GM19351 (cell line): Measurements from ENCODE around the gene TUBB2B.

Experiments used
- ATAC-seq: cut with Tn5 transposase; IDR thresholded peaks from one replicate; pipeline ENCODE4 v1.9.1; 2021; ENCODE audit warnings: mild to moderate bottlenecking, moderate library complexity; ENCODE audit not compliant: unreplicated experiment

TUBB2B gene

DNA sequence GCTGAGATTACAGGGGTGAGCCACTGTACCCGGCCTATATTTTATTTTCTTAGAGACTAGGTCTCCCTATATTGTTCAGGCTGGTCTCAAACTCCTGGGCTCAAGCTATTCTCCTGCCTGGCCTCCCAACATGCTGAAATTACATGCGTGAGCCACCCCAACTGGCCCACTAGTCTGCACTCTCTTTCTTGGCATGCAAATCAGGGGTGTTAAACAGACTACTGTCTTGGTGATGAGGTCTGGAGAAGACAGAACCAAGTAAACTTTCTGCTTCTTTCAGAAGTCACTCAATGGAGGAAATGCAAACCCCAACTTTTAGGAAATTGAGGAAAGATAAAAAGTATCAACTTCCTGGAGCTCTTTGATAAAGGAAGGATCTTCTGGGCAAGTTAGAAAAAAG is 8.0 kb upstream of the TUBB2B start:
- peak; percentile 59 for ATAC-seq

- no peak for ATAC-seq
Measured at GRCh38 chr6:3233904-3234303, 6.5 kb upstream of the TUBB2B start.

DNA sequence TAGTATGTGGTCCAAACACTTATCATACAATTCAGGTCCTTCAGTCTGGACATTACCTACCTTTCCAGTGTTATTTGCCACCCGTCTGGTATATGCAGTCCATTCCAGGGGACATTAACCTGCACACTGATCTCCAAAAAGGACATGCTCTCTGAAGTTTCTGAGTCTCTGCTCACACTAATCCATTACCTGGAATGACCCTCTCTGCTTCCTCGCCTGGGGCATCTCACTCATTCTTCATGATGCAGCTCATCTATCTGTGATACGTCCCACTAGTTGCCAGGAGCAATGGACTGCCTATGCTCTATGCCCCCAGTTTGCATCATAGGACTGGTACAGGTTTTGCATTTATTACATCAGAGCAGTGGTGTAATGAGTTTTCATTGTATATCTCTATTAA is 5.9 kb upstream of the TUBB2B start:
- ATAC-seq: no peak

DNA sequence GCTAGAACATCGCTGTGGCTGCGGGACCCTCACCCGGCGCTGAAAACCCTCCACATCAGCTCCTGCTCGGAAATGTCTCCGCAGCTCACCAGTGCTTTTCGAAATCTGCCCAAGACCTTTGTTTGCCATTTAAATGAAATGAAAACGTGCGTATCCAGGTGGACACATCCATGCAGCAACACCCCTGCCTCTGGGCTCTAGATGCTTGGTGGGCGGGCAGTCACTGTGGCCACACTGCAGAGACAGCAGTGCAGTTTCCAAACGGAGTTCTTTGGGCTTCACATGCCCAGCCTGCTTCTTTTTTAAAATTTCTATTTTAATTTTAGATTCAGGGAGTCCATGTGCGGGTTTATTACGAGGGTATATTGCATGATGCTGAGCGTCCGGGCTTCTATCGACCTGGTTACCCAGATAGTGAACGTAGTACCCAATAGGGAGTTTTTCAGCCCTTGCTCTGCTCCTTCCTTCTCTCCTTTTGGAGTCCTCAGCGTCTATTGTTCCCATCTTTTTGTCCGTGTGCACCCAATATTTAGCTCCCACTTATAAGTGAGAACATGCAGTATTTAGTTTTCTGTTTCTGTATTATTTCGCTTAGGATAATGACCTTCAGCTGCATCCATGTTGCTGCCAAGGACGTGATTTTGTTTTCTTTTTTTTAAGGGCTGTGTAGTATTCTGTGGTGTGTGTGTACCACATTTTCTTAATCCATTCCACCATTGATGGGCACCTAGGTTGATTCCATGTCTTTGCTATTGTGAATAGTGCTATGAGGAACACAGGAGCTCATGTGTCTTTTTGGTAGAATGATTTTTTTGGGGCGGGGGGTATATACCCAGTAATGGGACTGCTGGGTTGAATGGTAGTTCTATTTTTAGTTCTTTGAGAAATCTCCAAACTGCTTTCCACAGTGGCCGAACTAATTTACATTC is 4.8 kb upstream of the TUBB2B start:
- no peak for ATAC-seq

DNA sequence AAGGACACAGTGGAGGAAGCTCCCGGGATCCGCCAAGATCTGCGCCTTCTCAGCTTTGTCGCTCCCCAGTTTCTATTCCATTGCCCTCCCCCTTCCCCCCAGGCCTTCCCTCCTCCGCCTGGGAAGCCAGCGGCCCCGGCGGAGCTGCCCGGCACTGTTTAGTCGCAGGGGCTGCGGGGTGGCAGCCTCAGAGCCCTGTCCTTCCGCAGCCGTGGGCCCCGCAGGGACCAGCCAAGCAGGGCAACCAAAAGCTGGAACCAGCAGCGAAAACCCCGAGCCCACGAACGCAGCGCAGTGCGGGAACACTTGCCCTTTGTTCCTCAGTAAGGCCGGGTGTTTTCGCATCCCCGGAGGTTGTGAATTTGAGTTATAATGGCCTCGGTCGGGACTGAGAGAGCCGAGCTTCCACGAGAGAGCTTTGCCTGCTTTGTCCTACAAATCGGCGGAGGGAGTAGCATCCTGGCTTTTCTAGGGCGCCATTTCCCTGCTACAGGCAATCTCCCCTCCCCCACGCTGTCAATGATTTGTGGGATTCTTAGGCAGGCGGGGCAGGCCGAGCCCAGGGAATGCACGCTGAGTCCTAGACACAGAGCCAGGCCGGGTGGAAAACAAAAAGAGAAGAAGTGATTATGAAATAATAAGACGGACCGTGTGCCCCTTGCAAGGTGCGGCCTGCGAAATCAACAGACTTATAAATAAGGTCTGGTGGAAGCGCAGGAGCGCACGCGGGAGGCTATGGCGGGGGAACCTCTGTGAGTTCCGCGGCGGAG is 4.0 kb upstream of the TUBB2B start:
- ATAC-seq: no peak

- ATAC-seq: no peak
Measured at GRCh38 chr6:3230900-3231246, 3.4 kb upstream of the TUBB2B start.

GRCh38 chr6:3230256-3230882 is 2.9 kb upstream of the TUBB2B start:
- no peak for ATAC-seq

DNA sequence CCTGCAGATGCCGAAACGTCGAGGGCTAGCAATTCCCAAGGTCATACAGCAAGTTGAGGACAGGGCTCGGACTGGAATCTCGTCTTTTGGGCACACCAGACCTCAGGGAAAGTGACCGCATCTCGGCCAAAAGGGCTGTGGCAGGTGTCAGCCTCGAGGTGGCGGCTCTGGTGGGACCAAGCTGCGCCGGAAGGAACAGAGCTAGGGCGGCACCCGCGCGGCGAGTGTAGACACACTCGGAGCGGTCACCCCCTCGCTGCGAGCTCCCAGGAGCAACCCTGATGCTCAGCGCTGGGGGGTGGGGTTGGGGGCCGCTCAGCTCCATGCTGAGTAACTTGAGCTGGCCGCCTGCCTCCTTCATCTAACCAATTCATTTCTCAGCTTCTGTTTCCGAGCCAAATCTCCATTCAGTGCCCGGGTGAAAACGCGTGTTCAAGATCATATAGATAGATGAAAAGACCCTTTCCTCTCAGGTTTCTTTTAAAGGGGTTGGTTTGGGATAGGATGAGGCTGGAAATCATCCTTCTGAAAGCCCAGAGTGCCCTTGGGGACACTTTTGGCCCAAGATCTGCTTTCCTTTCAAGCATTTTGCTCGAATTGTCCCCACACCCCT is 2.2 kb upstream of the TUBB2B start:
- no peak for ATAC-seq

DNA sequence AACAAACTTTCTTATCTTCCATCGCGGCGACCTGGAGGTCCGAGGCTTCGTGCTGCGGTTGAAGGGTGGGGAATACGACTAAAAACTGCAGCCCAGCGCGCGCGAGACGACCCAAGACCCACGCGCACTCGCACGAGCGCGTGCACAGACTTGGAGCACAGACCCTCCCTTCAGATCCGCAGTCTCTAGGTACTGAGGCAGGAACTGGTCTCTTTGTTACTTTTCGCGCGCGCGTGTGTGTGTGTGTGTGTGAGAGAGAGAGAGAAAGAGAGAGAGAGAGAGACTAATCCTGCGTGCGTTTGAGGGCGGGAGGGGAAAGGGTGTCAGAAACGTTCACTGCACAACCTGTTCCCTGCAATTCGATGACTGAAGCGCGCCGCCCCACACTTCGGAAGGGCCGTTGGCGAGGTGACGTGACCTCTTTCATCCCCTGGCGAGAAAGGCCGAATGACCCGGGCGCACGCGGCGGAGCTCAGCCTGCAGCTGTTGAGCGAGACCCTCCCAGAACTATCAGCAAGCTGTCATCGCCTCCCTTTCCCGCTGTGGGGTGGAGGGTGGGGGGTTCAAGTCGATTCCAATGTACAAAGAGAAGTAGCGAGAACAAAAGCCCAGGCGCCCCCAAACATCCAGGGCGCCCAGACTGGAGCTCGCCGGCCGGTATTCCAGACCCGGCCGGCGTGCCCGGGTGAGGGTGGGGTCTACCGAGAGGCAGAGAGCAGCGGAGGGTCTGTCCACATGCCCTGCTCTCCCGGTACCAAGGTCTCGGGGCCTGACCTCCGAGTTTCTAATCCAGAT is 1.5 kb upstream of the TUBB2B start:
- ATAC-seq: no peak

- ATAC-seq: no peak
Measured at GRCh38 chr6:3228046-3228671, 706 bp upstream of the TUBB2B start.

- no peak for ATAC-seq
Measured at GRCh38 chr6:3226481-3227362, 731 bp downstream of the TUBB2B start.

GRCh38 chr6:3226042-3226441 is 1.4 kb downstream of the TUBB2B start:
- ATAC-seq: no peak

DNA sequence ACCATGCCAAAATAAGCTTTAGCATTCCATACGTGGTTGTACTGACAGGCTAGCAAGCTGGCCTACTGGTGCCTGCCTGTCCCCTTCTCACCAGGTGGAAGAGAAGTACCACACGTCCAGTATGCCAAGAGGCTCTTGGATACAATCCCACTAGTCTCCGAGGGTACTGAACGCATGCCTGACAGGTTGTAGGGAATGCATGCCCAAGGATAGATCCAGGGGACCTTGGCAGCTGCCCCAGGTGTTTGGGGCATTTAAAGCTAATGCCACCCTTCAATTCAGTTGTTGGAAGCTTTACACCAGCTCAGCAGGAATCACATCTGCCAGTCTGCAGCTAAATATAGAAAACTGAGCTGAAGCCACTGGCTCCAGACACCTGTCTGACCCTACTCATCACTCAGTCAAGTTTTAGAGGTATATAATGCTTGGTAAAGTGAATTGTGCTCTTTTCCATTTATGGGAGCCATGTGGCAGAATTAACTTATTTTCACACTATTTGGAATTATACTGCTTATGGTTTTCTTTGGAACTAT is 4.9 kb downstream of the TUBB2B start:
- ATAC-seq: no peak

GRCh38 chr6:3221578-3221977 is 5.9 kb downstream of the TUBB2B start:
- ATAC-seq: no peak

DNA sequence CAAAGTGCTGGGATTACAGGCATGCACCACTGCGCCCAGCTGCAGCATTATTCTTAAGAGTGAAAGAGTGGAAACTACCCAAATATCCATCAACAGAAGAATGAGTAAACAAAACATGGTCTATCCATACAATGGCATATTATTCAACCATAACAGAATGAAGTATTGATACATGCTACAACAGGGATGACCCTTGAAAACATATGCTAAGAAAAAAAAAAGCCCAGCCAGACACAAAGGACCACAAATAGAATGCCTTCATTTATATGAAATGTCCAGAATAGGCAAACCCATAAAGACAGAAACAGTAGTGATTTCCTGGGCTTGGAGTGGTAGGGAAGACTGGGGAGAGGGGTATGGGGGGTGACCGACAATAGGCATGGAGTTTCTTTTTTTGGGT is 7.1 kb downstream of the TUBB2B start:
- ATAC-seq: no peak

DNA sequence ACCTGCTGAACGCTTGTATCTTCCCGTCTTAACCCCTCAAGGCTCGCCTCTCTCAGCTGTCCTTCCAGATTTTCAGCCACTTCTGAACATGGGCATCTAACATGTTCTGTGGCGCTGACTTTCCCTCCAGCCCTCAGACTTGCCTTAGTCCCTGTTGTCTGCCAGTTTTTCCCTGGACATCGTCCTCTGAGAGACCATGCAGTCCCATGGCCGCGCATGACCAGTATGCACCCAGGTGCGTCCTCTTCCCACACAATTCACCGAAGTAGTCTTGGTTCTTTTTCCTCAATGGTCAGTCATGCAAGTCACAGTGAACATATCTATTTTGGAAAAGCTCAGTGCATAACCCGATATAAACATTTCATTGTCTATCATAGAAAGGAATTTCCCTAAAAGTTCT is 9.2 kb downstream of the TUBB2B start:
- no peak for ATAC-seq

DNA sequence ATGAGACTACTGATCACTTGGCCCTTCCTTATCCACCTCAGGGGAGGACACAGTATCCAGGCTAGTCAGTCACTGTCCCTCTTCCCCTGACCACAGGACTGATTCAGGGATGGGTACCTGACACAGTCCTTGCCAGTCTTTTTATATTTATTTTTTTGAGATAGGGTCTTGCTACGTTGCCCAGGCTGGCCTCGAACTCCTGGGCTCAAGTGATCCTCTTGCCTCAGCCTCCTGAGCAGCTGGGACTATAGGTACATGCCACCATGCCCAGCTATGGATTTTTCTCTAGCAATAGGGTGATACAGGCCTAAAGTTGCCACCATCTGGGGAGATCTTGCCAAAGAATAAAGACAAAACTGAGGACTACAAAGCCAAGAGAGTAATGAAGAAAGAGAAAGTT is 10.2 kb downstream of the TUBB2B start:
- ATAC-seq: no peak

DNA sequence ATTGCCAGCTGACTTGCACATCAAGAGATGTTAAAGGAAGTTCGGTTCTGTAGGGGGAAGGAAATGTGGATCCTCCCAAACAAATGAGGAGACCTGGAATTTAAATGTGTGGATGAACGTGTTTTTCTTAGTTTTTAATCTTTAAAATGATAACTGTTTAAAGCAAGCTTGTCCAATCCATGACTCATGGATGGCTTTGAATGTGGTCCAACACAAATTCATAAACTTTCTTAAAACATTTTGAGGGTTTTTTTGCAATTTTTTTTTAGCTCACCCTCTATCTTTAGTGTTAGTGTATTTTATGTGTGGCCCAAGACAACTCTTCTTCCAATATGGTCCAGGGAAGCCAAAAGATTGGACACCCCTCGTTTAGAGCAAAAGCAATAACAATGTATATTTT is 12.6 kb downstream of the TUBB2B start:
- no peak for ATAC-seq

DNA sequence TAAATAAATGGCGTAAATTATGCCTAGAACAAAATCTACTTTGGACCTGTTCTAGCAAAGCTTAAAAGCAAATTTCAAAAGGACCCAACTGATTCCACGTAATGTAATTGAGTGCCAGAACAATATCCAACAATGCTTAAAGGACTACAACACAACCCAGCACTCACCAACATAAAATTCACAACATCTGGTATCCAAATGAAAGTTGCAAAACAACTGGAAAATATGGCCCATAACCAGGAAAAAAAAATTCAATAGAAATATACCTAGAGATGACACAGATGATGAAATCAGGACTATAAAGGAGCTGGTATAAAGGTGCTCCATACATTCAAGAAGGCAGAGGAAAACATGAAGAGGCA is 14.1 kb downstream of the TUBB2B start:
- ATAC-seq: no peak
